Natural killer cell (primary cell): Measurements from ENCODE around the gene NPM3. TPM values are rescaled to one million over a fixed set of nuclear protein-coding genes. Genes with fewer than 3 reads are reported as not detected.

Source experiments
- ATAC-seq, 3 donors: fragments of 150-1000 bp in 2 of 3; fragments of 200-7000 bp in 1 of 3; cut with Tn5 transposase; 1 replicate in 1 of 3; 2 replicates in 2 of 3; pipeline ENCODE4 v1.10.0; 2021; ENCODE audit warnings: mild to moderate bottlenecking in 2 of 3, moderate library complexity in 2 of 3
- DNase-seq, 2 donors: peaks; one replicate each; pipeline versions ENCODE4 v3.0.0 to v3.0.0-alpha.2; 2013 to 2021; ENCODE audit warnings: mixed read lengths in 1 of 2
- H3K27ac ChIP-seq: one replicate; pipeline ENCODE4 v1.5.1; 2013; ENCODE audit warnings: mild to moderate bottlenecking, low read length
- H3K27me3 ChIP-seq: one replicate; pipeline ENCODE4 v1.6.1; 2013; ENCODE audit warnings: low read length; ENCODE audit not compliant: control insufficient read depth, insufficient read depth
- H3K36me3 ChIP-seq: one replicate; pipeline ENCODE4 v1.6.1; 2013; ENCODE audit warnings: low read length; ENCODE audit not compliant: control insufficient read depth, insufficient read depth
- H3K4me1 ChIP-seq: one replicate; pipeline ENCODE4 v1.6.1; 2013; ENCODE audit warnings: low read length; ENCODE audit not compliant: control insufficient read depth, insufficient read depth
- H3K4me3 ChIP-seq: one replicate; pipeline ENCODE4 v1.5.1; 2013; ENCODE audit warnings: low read length
- H3K9me3 ChIP-seq: one replicate; pipeline ENCODE4 v1.6.1; 2013; ENCODE audit warnings: low read length; ENCODE audit not compliant: control insufficient read depth, insufficient read depth
- H3K27ac Mint-ChIP-seq, 2 donors: one replicate each; pipeline ENCODE4 v1.8.0; 2022; ENCODE audit warnings: mild to moderate bottlenecking in 2 of 2, mixed read lengths in 2 of 2, moderate library complexity in 1 of 2
- H3K27me3 Mint-ChIP-seq, 2 donors: one replicate each; pipeline ENCODE4 v1.8.0; 2022; ENCODE audit warnings: low read depth in 2 of 2, mixed read lengths in 2 of 2
- H3K36me3 Mint-ChIP-seq: one replicate; pipeline ENCODE4 v1.8.0; 2022; ENCODE audit warnings: mixed read lengths
- H3K4me1 Mint-ChIP-seq, 2 donors: one replicate each; pipeline ENCODE4 v1.8.0; 2022; ENCODE audit warnings: mixed read lengths in 2 of 2
- H3K4me3 Mint-ChIP-seq: one replicate; pipeline ENCODE4 v1.8.0; 2022; ENCODE audit warnings: mild to moderate bottlenecking, moderate library complexity, mixed read lengths
- H3K9me3 Mint-ChIP-seq, 2 donors: one replicate each; pipeline ENCODE4 v1.8.0; 2022; ENCODE audit warnings: mixed read lengths in 2 of 2
- WGBS: methylation state at CpG from one replicate; pipeline ENCODE4 v1.1.7; 2013; ENCODE audit warnings: missing lambda C conversion rate; ENCODE audit not compliant: insufficient coverage; 5-methylcytosine and 5-hydroxymethylcytosine counted together
- intact Hi-C: fragments of 100-400 bp; cut with micrococcal nuclease; formaldehyde crosslinking; loops from one replicate; pipeline ENCODE4 v1.14.2; 2022
- total RNA-seq, 4 donors: library from RNA; stranded (reverse); fragments of 120-200 nt in 1 of 4; gene quantifications; one replicate each; pipeline versions ENCODE4 v1.2.3 to v1.2.4, GENCODE V29; 2013 to 2022
- TF ChIP-seq, protein P1 (sequence below): fragments of 200-600 bp; IDR thresholded peaks from one replicate; pipeline ENCODE4 v1.8.0; 2022; ENCODE audit warnings: antibody characterized with exemption

The NPM3 gene
- total RNA-seq, 3 donors from 2014 or later (not counting 1 experiment from before 2014, with no cell fraction given): 8.2 to 9.0 (median 8.5) TPM

GRCh38 chr10:101769541-101770180 is 13.6 kb downstream of the NPM3 start:
- Histone ChIP-seq H3K4me1 (peaks cover under 1% of the 10 kb centered on the region), H3K36me3 (no peaks in the 10 kb centered on the region), H3K9me3 (no peaks in the 10 kb centered on the region), H3K27me3 (peaks cover 14% of the 10 kb centered on the region), H3K4me3 (no peak overlapping the region), H3K27ac (no peak overlapping the region)
- DNase-seq (no peak), ATAC-seq (no peak)
- Mint-ChIP-seq H3K4me1 (peaks cover 0 to 9% of the 10 kb centered on the region in 2 donors), H3K4me3 (no peak overlapping the region), H3K36me3 (no peaks in the 10 kb centered on the region), H3K27me3 (peaks cover 41 to 53% of the 10 kb centered on the region in 2 donors), H3K27ac (no peak overlapping the region), H3K9me3 (no peaks in the 10 kb centered on the region)
- 96% methylated on average over 5 of the region's 5 CpGs for WGBS
- intact Hi-C loops: no loop called here
- TF ChIP-seq, protein P1, sequence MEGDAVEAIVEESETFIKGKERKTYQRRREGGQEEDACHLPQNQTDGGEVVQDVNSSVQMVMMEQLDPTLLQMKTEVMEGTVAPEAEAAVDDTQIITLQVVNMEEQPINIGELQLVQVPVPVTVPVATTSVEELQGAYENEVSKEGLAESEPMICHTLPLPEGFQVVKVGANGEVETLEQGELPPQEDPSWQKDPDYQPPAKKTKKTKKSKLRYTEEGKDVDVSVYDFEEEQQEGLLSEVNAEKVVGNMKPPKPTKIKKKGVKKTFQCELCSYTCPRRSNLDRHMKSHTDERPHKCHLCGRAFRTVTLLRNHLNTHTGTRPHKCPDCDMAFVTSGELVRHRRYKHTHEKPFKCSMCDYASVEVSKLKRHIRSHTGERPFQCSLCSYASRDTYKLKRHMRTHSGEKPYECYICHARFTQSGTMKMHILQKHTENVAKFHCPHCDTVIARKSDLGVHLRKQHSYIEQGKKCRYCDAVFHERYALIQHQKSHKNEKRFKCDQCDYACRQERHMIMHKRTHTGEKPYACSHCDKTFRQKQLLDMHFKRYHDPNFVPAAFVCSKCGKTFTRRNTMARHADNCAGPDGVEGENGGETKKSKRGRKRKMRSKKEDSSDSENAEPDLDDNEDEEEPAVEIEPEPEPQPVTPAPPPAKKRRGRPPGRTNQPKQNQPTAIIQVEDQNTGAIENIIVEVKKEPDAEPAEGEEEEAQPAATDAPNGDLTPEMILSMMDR: no peak

DNA sequence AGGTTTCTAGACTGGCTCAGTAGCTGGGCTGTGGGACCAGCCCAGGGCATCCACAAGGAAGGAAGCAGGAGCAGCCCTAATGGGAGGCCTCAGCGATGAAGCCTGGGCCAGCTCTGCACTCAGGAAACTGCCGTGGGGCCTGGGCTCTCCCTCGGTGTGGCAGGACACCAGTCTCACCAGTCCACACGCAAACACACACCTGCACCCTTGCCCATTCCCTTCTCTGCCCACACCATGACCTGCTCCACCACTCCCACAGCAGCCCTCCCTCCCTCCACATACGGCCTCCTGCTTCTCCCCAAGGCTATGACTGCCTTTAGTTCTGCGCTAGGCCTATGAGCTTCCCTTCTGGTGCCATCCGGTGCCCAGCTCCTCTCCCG is 14.5 kb downstream of the NPM3 start:
- H3K27me3 Mint-ChIP-seq: peaks cover 32 to 46% of the 10 kb centered on the region in 2 donors

DNA sequence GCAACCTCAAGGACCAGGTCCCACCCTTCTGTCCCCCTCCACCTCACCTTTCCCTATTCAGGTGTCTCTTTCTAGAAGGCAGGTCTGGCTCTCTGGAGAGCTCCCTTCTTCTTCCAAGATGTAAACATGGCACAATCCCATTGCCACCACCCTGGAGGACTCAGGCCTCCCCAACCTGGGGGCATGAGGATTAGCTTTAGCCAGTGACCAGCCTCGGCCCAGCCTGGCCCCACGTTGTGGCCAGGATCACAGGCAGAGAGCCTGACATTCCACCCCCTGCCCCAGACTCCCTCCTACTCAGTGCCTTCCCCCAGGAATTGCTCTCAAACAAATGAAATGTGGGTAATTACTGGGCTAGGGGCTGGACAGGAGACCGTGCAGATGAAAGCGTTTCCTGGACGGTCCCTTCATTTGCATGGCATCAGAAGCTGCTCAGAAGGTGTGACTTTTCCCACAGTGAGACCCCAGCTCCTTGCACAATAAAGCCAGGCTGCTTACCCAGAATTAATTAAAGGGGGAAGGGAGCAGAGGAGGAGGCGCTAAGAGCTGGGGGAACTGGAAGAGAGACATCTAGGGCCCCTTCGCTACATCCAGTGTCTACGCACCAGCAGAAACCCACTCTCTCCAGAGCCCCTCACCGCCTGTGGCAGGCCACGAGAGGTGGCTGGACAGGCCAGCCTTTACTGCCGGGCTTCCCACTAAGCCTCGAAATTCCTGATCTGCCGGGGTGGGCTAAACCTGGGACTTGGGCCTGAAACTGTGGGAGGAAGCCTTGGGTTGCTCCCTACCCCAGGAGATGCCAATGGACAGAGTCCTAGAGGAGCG is 15.1 kb downstream of the NPM3 start:
- H3K36me3 ChIP-seq: no peaks in the 10 kb centered on the region
- H3K36me3 Mint-ChIP-seq: no peaks in the 10 kb centered on the region
- WGBS: 72% methylated on average over 14 of the region's 14 CpGs

More for the DNA sequence above, 14.5 kb downstream of the NPM3 start:
- no peaks in the 10 kb centered on the region for H3K4me1 ChIP-seq
- no peak overlapping the region for H3K4me3 ChIP-seq
- peaks cover 6% of the 10 kb centered on the region for H3K27me3 ChIP-seq
- H3K36me3 ChIP-seq: no peaks in the 10 kb centered on the region
- TF ChIP-seq, protein P1: no peak
- H3K4me1 Mint-ChIP-seq: peaks cover 0 to under 1% of the 10 kb centered on the region in 2 donors
- 76% methylated on average over 8 of the region's 8 CpGs for whole genome bisulfite sequencing
- H3K9me3 ChIP-seq: no peaks in the 10 kb centered on the region
- no peak overlapping the region for H3K4me3 Mint-ChIP-seq
- H3K27ac Mint-ChIP-seq: no peak overlapping the region
- no peaks in the 10 kb centered on the region for H3K9me3 Mint-ChIP-seq
- DNase-seq: no peak
- intact Hi-C loops: no loop called here
- no peak for ATAC-seq
- H3K27ac ChIP-seq: no peak overlapping the region
- no peaks in the 10 kb centered on the region for H3K36me3 Mint-ChIP-seq

More for the DNA sequence above, 15.1 kb downstream of the NPM3 start:
- no peaks in the 10 kb centered on the region for H3K4me1 ChIP-seq
- H3K27me3 ChIP-seq: peaks cover 6% of the 10 kb centered on the region
- no peaks in the 10 kb centered on the region for H3K9me3 Mint-ChIP-seq
- H3K27ac ChIP-seq: no peak overlapping the region
- H3K4me3 ChIP-seq: no peak overlapping the region
- H3K27me3 Mint-ChIP-seq: peaks cover 26 to 41% of the 10 kb centered on the region in 2 donors
- TF ChIP-seq, protein P1: no peak
- no peak for ATAC-seq
- H3K9me3 ChIP-seq: no peaks in the 10 kb centered on the region
- intact Hi-C loops: no loop called here
- no peak overlapping the region for H3K27ac Mint-ChIP-seq
- H3K4me3 Mint-ChIP-seq: no peak overlapping the region
- no peak for DNase-seq
- H3K4me1 Mint-ChIP-seq: no peaks in the 10 kb centered on the region
